Nephron (organoid): Measurements from ENCODE around the gene PAOX.
"Not testable (repeated sequence)": the region's sequence is repeated elsewhere in the genome, so short reads cannot be mapped to it uniquely, and the experiment has no call there.

ENCODE experiments used
- H3K27ac Mint-ChIP-seq, 3 experiments: 2 replicates each; pipeline ENCODE4 v1.8.0; 2020; ENCODE audit warnings: mixed read lengths in 3 of 3, mild to moderate bottlenecking in 2 of 3, moderate library complexity in 1 of 3
- H3K27me3 Mint-ChIP-seq: 2 replicates; pipeline ENCODE4 v1.8.0; 2021; ENCODE audit warnings: low read depth, mild to moderate bottlenecking, moderate library complexity, mixed read lengths
- H3K36me3 Mint-ChIP-seq: 2 replicates; pipeline ENCODE4 v1.8.0; 2020; ENCODE audit warnings: low read depth, mixed read lengths
- H3K4me1 Mint-ChIP-seq: 2 replicates; pipeline ENCODE4 v1.8.0; 2020; ENCODE audit warnings: mixed read lengths
- H3K4me3 Mint-ChIP-seq, 3 experiments: 2 replicates each; pipeline ENCODE4 v1.8.0; 2020; ENCODE audit warnings: mild to moderate bottlenecking in 3 of 3, mixed read lengths in 3 of 3, moderate library complexity in 2 of 3
- H3K9me3 Mint-ChIP-seq: 2 replicates; pipeline ENCODE4 v1.8.0; 2020; ENCODE audit warnings: mixed read lengths
- TF ChIP-seq, protein P1 (sequence below), 3 experiments: fragments of 200-600 bp; sonication (generic); IDR thresholded peaks; one replicate each; pipeline ENCODE4 v1.5.0; 2021; ENCODE audit warnings: antibody characterized with exemption in 3 of 3; ENCODE audit not compliant: unreplicated experiment in 3 of 3

PAOX gene

GRCh38 chr10:133431888-133432613 is 53.0 kb downstream of the PAOX start:
- not testable (repeated sequence) for H3K4me3 Mint-ChIP-seq, H3K27me3 Mint-ChIP-seq, H3K4me1 Mint-ChIP-seq, H3K36me3 Mint-ChIP-seq, H3K27ac Mint-ChIP-seq
- peaks cover 18% of the 10 kb centered on the region for H3K9me3 Mint-ChIP-seq

DNA sequence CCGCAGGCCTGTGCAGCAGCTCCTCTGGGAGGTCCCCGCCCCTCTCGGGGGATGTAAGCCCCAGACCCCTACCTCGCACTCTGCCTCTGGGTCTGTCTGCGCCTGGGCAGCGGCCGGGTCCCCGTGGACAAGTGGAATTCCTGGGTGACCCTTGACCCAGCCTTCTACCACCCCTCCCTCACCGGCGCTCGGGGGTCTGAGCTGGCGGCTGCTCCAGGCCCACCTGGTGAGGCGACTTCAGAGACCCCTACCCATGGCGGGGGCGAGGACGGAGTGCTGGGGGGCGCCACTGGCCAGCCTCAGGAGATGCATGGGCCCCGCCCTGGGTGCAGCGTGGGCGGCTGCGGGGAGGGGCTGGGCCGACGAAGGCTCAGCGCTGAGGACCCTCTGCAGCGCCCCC is 53.7 kb downstream of the PAOX start:
- not testable (repeated sequence) for H3K27me3 Mint-ChIP-seq, H3K4me3 Mint-ChIP-seq, H3K27ac Mint-ChIP-seq, H3K36me3 Mint-ChIP-seq, H3K4me1 Mint-ChIP-seq
- H3K9me3 Mint-ChIP-seq, result peaks cover 22% of the 10 kb centered on the region

- Mint-ChIP-seq H3K4me1 (no peaks in the 10 kb centered on the region), H3K27me3 (no peaks in the 10 kb centered on the region), H3K9me3 (peaks cover 41% of the 10 kb centered on the region), H3K27ac (no peak overlapping the region), H3K4me3 (no peak overlapping the region), H3K36me3 (peaks cover 7% of the 10 kb centered on the region)
- TF ChIP-seq, protein P1, sequence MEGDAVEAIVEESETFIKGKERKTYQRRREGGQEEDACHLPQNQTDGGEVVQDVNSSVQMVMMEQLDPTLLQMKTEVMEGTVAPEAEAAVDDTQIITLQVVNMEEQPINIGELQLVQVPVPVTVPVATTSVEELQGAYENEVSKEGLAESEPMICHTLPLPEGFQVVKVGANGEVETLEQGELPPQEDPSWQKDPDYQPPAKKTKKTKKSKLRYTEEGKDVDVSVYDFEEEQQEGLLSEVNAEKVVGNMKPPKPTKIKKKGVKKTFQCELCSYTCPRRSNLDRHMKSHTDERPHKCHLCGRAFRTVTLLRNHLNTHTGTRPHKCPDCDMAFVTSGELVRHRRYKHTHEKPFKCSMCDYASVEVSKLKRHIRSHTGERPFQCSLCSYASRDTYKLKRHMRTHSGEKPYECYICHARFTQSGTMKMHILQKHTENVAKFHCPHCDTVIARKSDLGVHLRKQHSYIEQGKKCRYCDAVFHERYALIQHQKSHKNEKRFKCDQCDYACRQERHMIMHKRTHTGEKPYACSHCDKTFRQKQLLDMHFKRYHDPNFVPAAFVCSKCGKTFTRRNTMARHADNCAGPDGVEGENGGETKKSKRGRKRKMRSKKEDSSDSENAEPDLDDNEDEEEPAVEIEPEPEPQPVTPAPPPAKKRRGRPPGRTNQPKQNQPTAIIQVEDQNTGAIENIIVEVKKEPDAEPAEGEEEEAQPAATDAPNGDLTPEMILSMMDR (IDR thresholded peaks at IDR 0.05; ENCODE audit: unreplicated experiment in 3 of 3), result no peak
Measured at GRCh38 chr10:133438711-133439273, 59.7 kb downstream of the PAOX start.

DNA sequence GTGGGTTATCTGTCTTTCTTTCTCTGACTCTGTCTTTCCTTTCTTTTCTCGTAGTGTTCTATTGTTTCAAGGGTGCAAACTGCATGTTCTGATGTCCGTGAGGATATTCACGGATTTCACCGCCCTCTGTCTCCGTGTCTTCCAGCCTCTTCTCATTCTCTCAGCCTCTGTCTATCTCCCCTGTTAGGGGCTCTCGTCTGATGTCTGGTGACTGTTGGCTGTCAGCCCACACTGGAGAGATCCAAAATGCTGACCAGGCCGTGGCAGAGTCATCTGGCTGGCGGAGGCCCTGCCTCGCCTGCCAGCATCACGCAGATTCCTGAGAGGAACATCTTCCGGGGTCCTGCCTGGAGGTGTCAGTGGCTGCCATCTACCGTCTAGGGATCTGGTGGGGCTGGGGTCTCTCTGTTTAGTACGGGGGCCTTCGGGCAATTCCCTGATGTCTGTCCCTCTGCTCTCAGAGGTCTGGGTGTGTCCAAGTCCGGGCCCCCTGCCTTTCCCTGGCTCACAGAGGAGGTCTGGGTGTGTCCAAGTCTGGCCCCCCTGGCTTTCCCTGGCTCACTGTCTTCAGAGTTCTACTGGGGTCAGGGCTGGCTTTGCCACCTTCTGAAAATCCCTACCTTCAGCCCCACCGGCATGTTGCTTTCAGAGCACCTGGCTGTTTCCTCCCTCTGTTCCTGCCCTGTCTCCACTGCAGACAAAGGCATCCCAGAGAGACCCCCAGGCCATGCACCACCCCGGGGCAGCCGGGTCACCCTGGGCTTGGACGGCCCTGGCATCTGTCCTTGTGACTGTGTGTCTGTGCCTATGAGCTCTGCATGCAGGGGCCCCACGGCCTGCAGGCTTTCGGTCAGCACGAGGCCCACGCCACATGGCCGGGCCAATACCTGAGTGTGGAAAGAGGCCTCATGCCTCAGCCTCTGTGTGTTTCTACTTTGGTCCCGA is 60.7 kb downstream of the PAOX start:
- peaks cover 7% of the 10 kb centered on the region for H3K36me3 Mint-ChIP-seq
- H3K4me1 Mint-ChIP-seq, result no peaks in the 10 kb centered on the region
- H3K27me3 Mint-ChIP-seq, result no peaks in the 10 kb centered on the region
- TF ChIP-seq, protein P1 (IDR thresholded peaks at IDR 0.05; ENCODE audit: unreplicated experiment in 3 of 3), result no peak
- H3K27ac Mint-ChIP-seq, result no peak overlapping the region
- H3K4me3 Mint-ChIP-seq, result no peak overlapping the region
- H3K9me3 Mint-ChIP-seq, result peaks cover 39% of the 10 kb centered on the region

- Mint-ChIP-seq H3K9me3 (peaks cover 43% of the 10 kb centered on the region), H3K4me3 (no peak overlapping the region), H3K36me3 (peaks cover 11% of the 10 kb centered on the region), H3K27ac (no peak overlapping the region), H3K4me1 (no peaks in the 10 kb centered on the region), H3K27me3 (no peaks in the 10 kb centered on the region)
- TF ChIP-seq, protein P1 (IDR thresholded peaks at IDR 0.05; ENCODE audit: unreplicated experiment in 3 of 3), result no peak
Measured at GRCh38 chr10:133440633-133441285, 61.7 kb downstream of the PAOX start.
